NT2/D1 (cell line): Measurements from ENCODE around the gene KCTD16.

ENCODE experiments used
- SUZ12 ChIP-seq: IDR thresholded peaks from 2 replicates; pipeline ENCODE4 v1.6.1; 2011; ENCODE audit not compliant: insufficient read length, insufficient read depth; ENCODE audit errors: extremely low read depth
- YY1 ChIP-seq: IDR thresholded peaks from 2 replicates; pipeline ENCODE4 v1.6.1; 2011; ENCODE audit not compliant: insufficient read length, insufficient read depth
- ZNF274 ChIP-seq: IDR thresholded peaks from 2 replicates; pipeline ENCODE4 v1.6.1; 2011; ENCODE audit warnings: mild to moderate bottlenecking, low read depth, low read length

GRCh38 chr5:144126707-144127106 is 44.0 kb upstream of the KCTD16 start:
- TF ChIP-seq YY1 (no peak), ZNF274 (no peak), SUZ12 (no peak)
